ENCODE data around the gene PPP2R5C.

GRCh38 chr14:101932673-101933072 lies 171.2 kb downstream of the PPP2R5C start:
- TF ChIP-seq, protein P1, sequence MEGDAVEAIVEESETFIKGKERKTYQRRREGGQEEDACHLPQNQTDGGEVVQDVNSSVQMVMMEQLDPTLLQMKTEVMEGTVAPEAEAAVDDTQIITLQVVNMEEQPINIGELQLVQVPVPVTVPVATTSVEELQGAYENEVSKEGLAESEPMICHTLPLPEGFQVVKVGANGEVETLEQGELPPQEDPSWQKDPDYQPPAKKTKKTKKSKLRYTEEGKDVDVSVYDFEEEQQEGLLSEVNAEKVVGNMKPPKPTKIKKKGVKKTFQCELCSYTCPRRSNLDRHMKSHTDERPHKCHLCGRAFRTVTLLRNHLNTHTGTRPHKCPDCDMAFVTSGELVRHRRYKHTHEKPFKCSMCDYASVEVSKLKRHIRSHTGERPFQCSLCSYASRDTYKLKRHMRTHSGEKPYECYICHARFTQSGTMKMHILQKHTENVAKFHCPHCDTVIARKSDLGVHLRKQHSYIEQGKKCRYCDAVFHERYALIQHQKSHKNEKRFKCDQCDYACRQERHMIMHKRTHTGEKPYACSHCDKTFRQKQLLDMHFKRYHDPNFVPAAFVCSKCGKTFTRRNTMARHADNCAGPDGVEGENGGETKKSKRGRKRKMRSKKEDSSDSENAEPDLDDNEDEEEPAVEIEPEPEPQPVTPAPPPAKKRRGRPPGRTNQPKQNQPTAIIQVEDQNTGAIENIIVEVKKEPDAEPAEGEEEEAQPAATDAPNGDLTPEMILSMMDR (conservative IDR thresholded peaks at IDR 0.05 in 1 of 2, IDR thresholded peaks at IDR 0.05 in 1 of 2; ENCODE audit: extremely low read depth in 1 of 2, insufficient read depth in 1 of 2, low read depth in 1 of 2, low read length in 2 of 2): no peak
- no peak for TF ChIP-seq EZH2 (IDR thresholded peaks at IDR 0.05; ENCODE audit: borderline replicate concordance, low read length)
